Stomach smooth muscle (tissue), 2 donors: ENCODE data around the gene PAFAH1B2.

Source experiments
- H3K27ac ChIP-seq: one replicate; pipeline ENCODE4 v1.7.0; 2013; ENCODE audit warnings: mild to moderate bottlenecking, low read length, inconsistent platforms
- H3K27me3 ChIP-seq, 2 donors: one replicate each; pipeline ENCODE4 v1.7.0; 2013; ENCODE audit warnings: low read length in 2 of 2; ENCODE audit not compliant: insufficient read depth in 2 of 2, control insufficient read depth in 1 of 2
- H3K36me3 ChIP-seq, 2 donors: one replicate each; pipeline ENCODE4 v1.7.0; 2013; ENCODE audit warnings: low read length in 2 of 2; ENCODE audit not compliant: control insufficient read depth in 2 of 2, insufficient read depth in 2 of 2
- H3K4me1 ChIP-seq: one replicate; pipeline ENCODE4 v1.7.0; 2013; ENCODE audit warnings: low read length; ENCODE audit not compliant: control insufficient read depth, insufficient read depth
- H3K4me3 ChIP-seq, 2 donors: one replicate each; pipeline ENCODE4 v1.7.0; 2013; ENCODE audit warnings: low read length in 2 of 2
- H3K9ac ChIP-seq, 2 donors: one replicate each; pipeline ENCODE4 v1.7.0; 2013; ENCODE audit warnings: low read length in 2 of 2, mild to moderate bottlenecking in 1 of 2
- H3K9me3 ChIP-seq, 2 donors: one replicate each; pipeline ENCODE4 v1.7.0; 2013; ENCODE audit warnings: low read length in 2 of 2; ENCODE audit not compliant: control insufficient read depth in 2 of 2
- donor health status: healthy.
- donor health status: Pancreatic carcinoma.

PAFAH1B2 gene

DNA sequence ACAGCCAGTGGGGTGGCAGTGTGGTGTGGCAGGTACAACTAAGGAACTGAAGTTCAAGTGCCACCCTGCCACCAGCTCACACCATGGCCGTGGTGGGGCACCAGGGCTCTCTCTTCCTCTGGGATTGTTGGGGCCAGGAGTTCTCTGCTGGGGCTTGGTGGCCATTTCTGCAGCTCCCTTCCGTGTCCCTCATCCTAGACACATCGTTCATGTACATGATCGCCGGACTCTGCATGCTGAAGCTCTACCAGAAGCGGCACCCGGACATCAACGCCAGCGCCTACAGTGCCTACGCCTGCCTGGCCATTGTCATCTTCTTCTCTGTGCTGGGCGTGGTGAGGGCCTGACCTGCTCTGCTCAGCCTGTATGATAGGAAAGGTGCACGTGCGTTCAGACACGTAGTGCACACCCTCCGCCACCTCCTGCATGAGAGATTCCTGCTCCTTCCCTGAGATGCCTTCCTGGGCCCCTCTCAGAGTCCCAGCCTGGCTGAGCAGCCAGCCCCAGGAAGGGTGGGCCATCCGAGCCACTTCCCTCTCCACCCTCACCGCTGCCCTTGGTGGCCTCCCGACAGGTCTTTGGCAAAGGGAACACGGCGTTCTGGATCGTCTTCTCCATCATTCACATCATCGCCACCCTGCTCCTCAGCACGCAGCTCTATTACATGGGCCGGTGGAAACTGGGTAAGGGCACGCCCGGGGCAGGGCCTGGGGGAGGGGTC lies 47.8 kb downstream of the PAFAH1B2 start:
- no peaks in the 10 kb centered on the region for H3K9me3 ChIP-seq
- H3K27ac ChIP-seq: no peak overlapping the region
- no peak overlapping the region for H3K9ac ChIP-seq
- peaks cover 56 to 57% of the 10 kb centered on the region in 2 donors for H3K36me3 ChIP-seq
- H3K27me3 ChIP-seq: no peaks in the 10 kb centered on the region
- H3K4me3 ChIP-seq: no peak overlapping the region
- H3K4me1 ChIP-seq: peaks cover under 1% of the 10 kb centered on the region

DNA sequence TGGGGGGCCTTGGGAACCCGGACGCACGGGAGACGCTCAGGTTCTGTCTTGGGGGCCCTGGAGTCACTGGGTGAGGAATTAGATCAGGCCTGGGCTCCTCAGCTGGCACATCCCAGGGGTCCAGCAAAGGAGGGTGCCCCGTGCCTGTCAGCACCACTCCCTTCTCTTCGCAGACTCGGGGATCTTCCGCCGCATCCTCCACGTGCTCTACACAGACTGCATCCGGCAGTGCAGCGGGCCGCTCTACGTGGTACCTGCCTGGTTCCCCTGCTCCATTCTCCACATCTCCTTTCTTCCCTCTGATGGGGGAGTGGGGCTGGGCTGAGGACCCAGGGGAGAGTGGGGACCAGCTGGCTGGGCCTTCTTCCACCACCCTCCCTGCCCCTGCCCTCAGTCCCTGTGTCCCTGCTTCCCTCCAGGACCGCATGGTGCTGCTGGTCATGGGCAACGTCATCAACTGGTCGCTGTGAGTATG lies 48.4 kb downstream of the PAFAH1B2 start:
- Histone ChIP-seq H3K4me1 (peaks cover 7% of the 10 kb centered on the region), H3K9ac (no peak overlapping the region), H3K36me3 (peaks cover 53 to 56% of the 10 kb centered on the region in 2 donors), H3K27ac (no peak overlapping the region), H3K4me3 (no peak overlapping the region), H3K9me3 (no peaks in the 10 kb centered on the region), H3K27me3 (no peaks in the 10 kb centered on the region)

DNA sequence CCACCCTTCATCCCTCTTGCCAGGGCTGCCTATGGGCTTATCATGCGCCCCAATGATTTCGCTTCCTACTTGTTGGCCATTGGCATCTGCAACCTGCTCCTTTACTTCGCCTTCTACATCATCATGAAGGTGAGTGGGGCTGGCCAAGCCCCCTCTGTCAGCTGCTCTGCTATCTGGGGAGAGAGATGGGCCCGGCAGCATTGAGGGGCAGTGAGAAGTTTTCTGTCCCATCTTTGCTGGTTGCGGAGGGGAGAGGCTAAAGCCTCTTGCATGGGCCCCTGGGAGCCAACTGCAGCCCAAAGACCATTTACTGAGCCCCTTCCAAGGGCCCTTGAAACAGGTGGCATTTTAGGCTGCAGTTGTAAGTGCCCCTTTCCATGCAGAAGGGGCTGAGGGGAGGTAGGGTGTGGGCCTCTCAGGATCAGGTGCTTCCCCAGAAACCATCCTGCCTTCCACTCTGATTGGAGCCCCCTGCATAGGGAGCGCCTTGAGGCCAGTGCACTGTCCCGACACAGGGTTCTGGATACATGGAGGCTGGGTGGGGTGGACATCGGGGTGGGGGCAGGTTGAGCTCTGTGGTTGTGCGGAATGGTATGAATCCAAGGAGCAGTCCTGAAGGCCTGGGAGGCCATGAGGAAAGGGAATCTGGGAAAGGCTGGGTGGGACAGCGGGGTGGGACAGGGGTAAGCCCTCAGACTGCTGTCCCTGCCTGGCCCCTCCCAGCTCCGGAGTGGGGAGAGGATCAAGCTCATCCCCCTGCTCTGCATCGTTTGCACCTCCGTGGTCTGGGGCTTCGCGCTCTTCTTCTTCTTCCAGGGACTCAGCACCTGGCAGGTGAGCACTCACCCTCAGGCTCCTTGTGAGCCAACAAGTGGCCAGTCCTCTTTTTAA lies 49.3 kb downstream of the PAFAH1B2 start:
- Histone ChIP-seq H3K9me3 (no peaks in the 10 kb centered on the region), H3K27ac (no peak overlapping the region), H3K9ac (no peak overlapping the region), H3K4me1 (peaks cover 16% of the 10 kb centered on the region), H3K27me3 (no peaks in the 10 kb centered on the region), H3K4me3 (no peak overlapping the region), H3K36me3 (peaks cover 44 to 50% of the 10 kb centered on the region in 2 donors)

DNA sequence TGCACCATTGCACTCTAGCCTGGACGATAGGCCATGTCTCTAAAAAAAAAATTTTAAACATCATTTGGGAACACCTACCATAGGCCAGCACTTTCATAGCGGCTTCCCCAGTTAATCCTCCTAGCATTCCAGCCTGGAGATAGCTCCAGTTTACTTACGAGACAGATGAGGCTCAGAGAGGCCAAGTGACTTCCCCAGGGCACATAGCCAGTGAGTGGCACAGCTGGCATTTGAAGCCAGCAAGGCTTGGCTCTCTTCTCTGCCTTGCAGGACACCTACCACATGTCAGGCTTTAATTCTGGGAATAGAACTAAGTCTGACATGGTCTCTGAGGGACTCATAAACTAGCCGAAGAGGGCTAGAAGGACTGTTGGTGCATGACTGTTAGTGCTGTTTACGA lies 50.2 kb downstream of the PAFAH1B2 start:
- Histone ChIP-seq H3K4me3 (no peak overlapping the region), H3K36me3 (peaks cover 35 to 43% of the 10 kb centered on the region in 2 donors), H3K27me3 (no peaks in the 10 kb centered on the region), H3K9me3 (no peaks in the 10 kb centered on the region), H3K9ac (no peak overlapping the region), H3K27ac (no peak overlapping the region), H3K4me1 (peaks cover 23% of the 10 kb centered on the region)

DNA sequence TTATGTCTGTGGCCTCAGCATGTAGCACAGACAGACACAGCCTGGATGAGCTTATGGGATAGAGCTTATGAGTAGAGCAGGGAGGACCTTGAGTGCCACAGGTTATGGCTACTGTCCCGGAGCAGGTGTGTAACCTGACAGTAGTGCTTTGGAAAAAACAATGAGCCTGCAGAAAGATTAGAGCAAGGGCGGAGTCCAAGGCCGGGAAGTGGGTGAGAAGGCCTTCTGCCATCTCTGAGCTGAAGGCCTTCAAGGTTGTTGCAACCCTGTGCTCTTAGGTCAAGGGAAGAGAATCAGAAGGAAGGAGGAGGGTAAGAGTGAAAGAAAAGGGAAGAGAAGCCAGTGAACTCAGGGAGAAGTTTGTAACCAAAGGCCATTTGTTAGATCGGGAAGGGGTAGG lies 51.2 kb downstream of the PAFAH1B2 start:
- Histone ChIP-seq H3K36me3 (peaks cover 29 to 38% of the 10 kb centered on the region in 2 donors), H3K27ac (no peak overlapping the region)

DNA sequence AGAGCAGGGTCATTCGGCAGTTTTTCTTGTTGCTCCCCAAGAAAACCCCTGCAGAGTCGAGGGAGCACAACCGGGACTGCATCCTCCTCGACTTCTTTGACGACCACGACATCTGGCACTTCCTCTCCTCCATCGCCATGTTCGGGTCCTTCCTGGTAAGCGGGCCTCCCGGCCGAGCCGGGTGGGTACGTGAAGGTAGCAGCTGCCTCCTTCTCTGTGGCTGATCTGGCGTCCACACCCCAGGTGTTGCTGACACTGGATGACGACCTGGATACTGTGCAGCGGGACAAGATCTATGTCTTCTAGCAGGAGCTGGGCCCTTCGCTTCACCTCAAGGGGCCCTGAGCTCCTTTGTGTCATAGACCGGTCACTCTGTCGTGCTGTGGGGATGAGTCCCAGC lies 51.7 kb downstream of the PAFAH1B2 start:
- Histone ChIP-seq H3K36me3 (peaks cover 30 to 36% of the 10 kb centered on the region in 2 donors), H3K9ac (no peak overlapping the region), H3K9me3 (no peaks in the 10 kb centered on the region), H3K4me1 (peaks cover 34% of the 10 kb centered on the region), H3K27me3 (no peaks in the 10 kb centered on the region), H3K4me3 (no peak overlapping the region), H3K27ac (no peak overlapping the region)

More for the DNA sequence above, 51.2 kb downstream of the PAFAH1B2 start:
- H3K9me3 ChIP-seq: no peaks in the 10 kb centered on the region
- peaks cover 30% of the 10 kb centered on the region for H3K4me1 ChIP-seq
- no peak overlapping the region for H3K4me3 ChIP-seq
- H3K27me3 ChIP-seq: no peaks in the 10 kb centered on the region
- H3K9ac ChIP-seq: no peak overlapping the region

DNA sequence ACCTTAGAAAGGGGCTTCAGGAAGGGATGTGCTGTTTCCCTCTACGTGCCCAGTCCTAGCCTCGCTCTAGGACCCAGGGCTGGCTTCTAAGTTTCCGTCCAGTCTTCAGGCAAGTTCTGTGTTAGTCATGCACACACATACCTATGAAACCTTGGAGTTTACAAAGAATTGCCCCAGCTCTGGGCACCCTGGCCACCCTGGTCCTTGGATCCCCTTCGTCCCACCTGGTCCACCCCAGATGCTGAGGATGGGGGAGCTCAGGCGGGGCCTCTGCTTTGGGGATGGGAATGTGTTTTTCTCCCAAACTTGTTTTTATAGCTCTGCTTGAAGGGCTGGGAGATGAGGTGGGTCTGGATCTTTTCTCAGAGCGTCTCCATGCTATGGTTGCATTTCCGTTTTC lies 52.9 kb downstream of the PAFAH1B2 start:
- Histone ChIP-seq H3K36me3 (peaks cover 36 to 41% of the 10 kb centered on the region in 2 donors), H3K27me3 (no peaks in the 10 kb centered on the region), H3K4me3 (peak overlapping the region in 1 of 2 donors; percentile 96), H3K27ac (peak overlapping the region; percentile 100), H3K9ac (no peak overlapping the region), H3K4me1 (peaks cover 38% of the 10 kb centered on the region), H3K9me3 (no peaks in the 10 kb centered on the region)

DNA sequence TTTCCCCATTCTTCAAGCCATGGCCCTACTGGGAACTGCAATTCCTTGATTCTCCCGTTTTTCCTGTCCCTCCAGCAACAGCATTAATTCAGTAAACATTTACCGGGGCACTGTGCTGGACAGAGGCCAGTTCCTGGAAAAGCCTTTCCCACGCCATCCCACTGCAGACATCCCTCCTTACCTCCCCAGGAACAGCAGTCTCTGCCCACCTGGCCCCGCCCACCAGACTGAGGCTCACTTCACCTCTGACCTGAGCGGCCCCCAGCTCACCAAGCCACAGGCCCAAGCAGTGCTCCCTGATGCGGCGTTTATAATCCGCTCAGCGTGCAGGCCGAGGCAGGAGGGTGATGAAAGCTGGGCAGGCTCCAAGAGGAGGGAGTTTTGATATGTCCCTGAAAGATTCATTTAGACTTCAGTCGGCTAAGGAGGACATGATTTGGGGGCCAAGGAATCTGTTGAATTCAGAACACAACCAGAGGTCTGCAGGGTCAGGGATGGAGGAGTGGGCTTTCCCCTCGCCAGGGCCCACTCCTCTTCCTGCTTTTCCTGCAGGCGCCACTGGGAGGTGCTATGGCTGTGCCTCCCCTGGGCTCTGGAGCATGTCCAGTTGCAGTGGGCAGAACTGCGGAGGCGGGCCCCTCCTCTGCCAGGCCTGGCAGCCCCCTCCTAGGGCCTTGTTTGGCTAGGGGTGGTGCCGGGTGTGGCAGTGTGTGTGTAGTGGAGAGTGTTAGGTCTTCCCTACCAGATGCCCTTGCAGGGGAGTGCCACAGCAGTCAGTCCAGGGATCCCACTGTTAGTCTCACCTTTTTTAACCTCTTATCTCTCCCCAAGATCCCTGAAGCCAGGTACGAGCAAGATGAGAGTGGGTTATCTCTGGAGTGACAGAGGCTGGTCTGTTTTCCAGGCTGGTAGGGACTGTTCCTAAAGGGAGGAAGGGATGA lies 53.7 kb downstream of the PAFAH1B2 start:
- H3K9ac ChIP-seq: peak overlapping the region; percentile 91 to 98
- peaks cover 43% of the 10 kb centered on the region for H3K4me1 ChIP-seq
- H3K9me3 ChIP-seq: no peaks in the 10 kb centered on the region
- no peaks in the 10 kb centered on the region for H3K27me3 ChIP-seq
- H3K36me3 ChIP-seq: peaks cover 36 to 40% of the 10 kb centered on the region in 2 donors
- H3K4me3 ChIP-seq: peak overlapping the region; percentile 68 to 96
- peak overlapping the region; percentile 100 for H3K27ac ChIP-seq

DNA sequence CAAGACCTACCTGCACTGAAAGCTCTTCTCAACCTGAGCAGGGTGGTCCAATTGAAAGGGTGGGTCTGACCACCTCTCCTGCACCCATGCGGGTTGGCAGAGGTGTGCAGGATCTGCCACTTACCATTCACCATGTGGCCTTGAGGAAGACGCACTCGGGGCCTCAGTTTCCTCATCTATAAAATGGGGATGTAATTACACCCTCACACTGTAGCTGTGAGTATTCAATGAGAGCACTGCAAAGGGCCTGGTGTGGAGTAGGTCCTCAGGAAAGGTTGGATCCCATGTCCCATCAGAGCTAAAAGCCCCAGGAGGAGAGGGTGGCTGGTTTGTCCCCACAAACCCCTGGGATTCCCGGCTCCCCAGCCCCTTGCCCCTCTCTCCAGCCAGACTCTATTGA lies 54.5 kb downstream of the PAFAH1B2 start:
- no peaks in the 10 kb centered on the region for H3K27me3 ChIP-seq
- H3K4me1 ChIP-seq: peaks cover 51% of the 10 kb centered on the region
- H3K27ac ChIP-seq: peak overlapping the region; percentile 100
- peak overlapping the region; percentile 68 to 96 for H3K4me3 ChIP-seq
- peaks cover 39% of the 10 kb centered on the region in 2 donors for H3K36me3 ChIP-seq
- H3K9ac ChIP-seq: peak overlapping the region; percentile 91 to 98
- H3K9me3 ChIP-seq: no peaks in the 10 kb centered on the region
